Measurements from ENCODE around the gene ZSWIM4.

DNA sequence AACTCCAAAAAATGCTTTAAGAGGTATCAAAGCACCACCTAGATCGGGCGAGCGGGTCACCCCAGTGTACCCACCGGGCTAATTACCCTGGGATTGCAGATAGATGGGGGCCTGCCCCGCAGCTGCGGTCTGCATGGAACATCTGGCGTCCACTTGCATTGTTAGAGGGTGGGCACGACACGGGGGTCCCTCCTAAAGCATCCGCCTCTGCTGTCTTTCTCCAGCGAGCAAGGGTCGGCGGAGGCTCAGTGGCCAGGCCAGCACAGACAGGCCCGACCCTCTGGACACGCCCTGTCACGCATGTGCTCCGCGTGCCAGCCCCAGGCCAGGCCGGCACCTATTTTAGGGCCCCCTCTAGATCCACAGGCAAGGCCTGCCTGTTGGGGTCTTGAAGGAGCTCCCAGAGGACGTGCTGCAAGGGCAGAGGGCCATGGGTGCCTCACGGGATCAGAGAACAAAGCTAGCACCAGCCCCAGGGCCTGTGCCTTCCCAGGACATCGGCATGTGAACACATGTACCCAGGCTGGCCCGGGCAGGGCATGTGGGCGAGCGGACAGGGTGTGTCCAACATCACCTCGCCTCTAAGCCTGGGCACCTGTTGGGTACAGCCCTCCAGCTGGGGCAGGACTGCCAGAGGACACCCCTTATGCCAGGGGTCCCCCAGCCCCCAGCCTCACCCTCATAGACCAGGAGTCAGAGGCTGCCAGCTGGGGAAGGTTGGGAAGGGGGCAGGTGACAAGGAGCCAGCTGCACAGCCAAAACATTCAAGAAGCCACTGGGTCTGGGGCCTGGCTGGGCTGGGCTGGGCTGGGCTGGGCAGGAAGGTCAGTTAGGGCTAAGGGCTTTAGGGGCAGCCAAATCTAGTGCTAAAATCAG lies 46.1 kb downstream of the ZSWIM4 start:
- TF ChIP-seq GATA3 (IDR thresholded peaks at IDR 0.05; ENCODE audit: low read depth, low read length) (no peak), GATA2 (IDR thresholded peaks at IDR 0.05; ENCODE audit: low read depth, low read length) (no peak)
